A549 (cell line): Measurements from ENCODE around the gene INPP4B. TPM values are rescaled to one million over a fixed set of nuclear protein-coding genes. Genes with fewer than 3 reads are reported as not detected.

Experiments
- ATAC-seq, 2 experiments: fragments of 200-7000 bp in 1 of 2; fragments of >200 bp in 1 of 2; cut with Nextera tagmentation in 1 of 2; cut with Tn5 transposase in 1 of 2; 3 replicates each; pipeline versions ENCODE4 v1.8.0 to v1.9.1; 2018 to 2020; ENCODE audit warnings: mild to moderate bottlenecking in 1 of 2, moderate library complexity in 1 of 2
- CTCF ChIA-PET: fragments of 300-600 bp; sonication (Branson Sonifier 250); formaldehyde crosslinking; extraction: SDS; loops from one replicate; lab custom pipeline; 2021; ENCODE audit warnings: antibody characterized with exemption, inconsistent platforms; lab: Yijun Ruan, JAX
- POLR2A ChIA-PET: fragments of 350-600 bp; formaldehyde crosslinking; extraction: SDS; loops from one replicate; lab custom pipeline; 2021; ENCODE audit warnings: antibody characterized with exemption, inconsistent platforms; lab: Yijun Ruan, JAX
- DNase-seq, 2 experiments: peaks; one replicate each; pipeline versions ENCODE4 v3.0.0 to v3.0.0-alpha.2; 2011 to 2016; ENCODE audit warnings: low read depth in 1 of 2, low spot score in 1 of 2
- FAIRE-seq: peaks from 2 replicates; lab custom pipeline; 2011; peaks lifted over from hg19 to GRCh38; lab: Jason Lieb, UNC
- H3K27ac ChIP-seq, 2 experiments: fragments of >200 bp; sonication (Bioruptor Twin); formaldehyde crosslinking; 3 replicates each; pipeline ENCODE4 v1.5.1; 2016 to 2017
- H3K4me1 ChIP-seq: fragments of >200 bp; sonication (Bioruptor Twin); formaldehyde crosslinking; 3 replicates; pipeline ENCODE4 v1.6.1; 2016
- H3K4me2 ChIP-seq: fragments of >200 bp; sonication (Bioruptor Twin); formaldehyde crosslinking; 3 replicates; pipeline ENCODE4 v1.6.1; 2016
- H3K4me3 ChIP-seq: fragments of >200 bp; sonication (Bioruptor Twin); formaldehyde crosslinking; 3 replicates; pipeline ENCODE4 v1.5.1; 2016
- H3K9me3 ChIP-seq: fragments of >200 bp; sonication (Bioruptor Twin); formaldehyde crosslinking; 3 replicates; pipeline ENCODE4 v1.6.1; 2016
- CBX2 ChIP-seq: fragments of 200-600 bp; sonication (generic); IDR thresholded peaks from 2 replicates; pipeline ENCODE4 v1.6.1; 2016; ENCODE audit warnings: low read depth, mild to moderate bottlenecking, borderline replicate concordance
- CBX8 ChIP-seq: fragments of 200-600 bp; sonication (generic); IDR thresholded peaks from 2 replicates; pipeline ENCODE4 v1.6.1; 2016
- CHD2 ChIP-seq: fragments of 150-350 bp; IDR thresholded peaks from 2 replicates; pipeline ENCODE4 v1.6.1; 2014; ENCODE audit warnings: low read length; ENCODE audit not compliant: partially characterized antibody
- EHF ChIP-seq: fragments of 250-450 bp; sonication (Bioruptor Pico); IDR thresholded peaks from 2 replicates; pipeline ENCODE4 v1.5.0; 2020; ENCODE audit warnings: mild to moderate bottlenecking
- EHMT2 ChIP-seq: fragments of 200-600 bp; sonication (generic); IDR thresholded peaks from 2 replicates; pipeline ENCODE4 v1.6.1; 2016; ENCODE audit warnings: antibody characterized with exemption, low read depth, mild to moderate bottlenecking, moderate library complexity
- ESRRA ChIP-seq: fragments of 150-350 bp; IDR thresholded peaks from 2 replicates; pipeline ENCODE4 v1.6.1; 2014; ENCODE audit warnings: mild to moderate bottlenecking, low read length, borderline replicate concordance
- FOSB ChIP-seq: fragments of 250-450 bp; sonication (Bioruptor Pico); IDR thresholded peaks from 2 replicates; pipeline ENCODE4 v1.5.0; 2020; ENCODE audit warnings: mild to moderate bottlenecking, moderate library complexity
- GATA3 ChIP-seq: IDR thresholded peaks from 2 replicates; pipeline ENCODE4 v1.6.1; 2012; ENCODE audit warnings: borderline replicate concordance
- HOXA7 ChIP-seq: fragments of 250-450 bp; sonication (Bioruptor Pico); IDR thresholded peaks from 2 replicates; pipeline ENCODE4 v1.5.0; 2020; ENCODE audit warnings: mild to moderate bottlenecking, moderate library complexity
- HOXB5 ChIP-seq: fragments of 250-450 bp; sonication (Bioruptor Pico); IDR thresholded peaks from 2 replicates; pipeline ENCODE4 v1.5.0; 2020; ENCODE audit warnings: mild to moderate bottlenecking, moderate library complexity
- JUN ChIP-seq, 2 experiments: fragments of >200 bp; sonication (Bioruptor Twin); formaldehyde crosslinking; IDR thresholded peaks; 2 replicates in 1 of 2; 3 replicates in 1 of 2; pipeline ENCODE4 v1.6.1; 2016 to 2017
- JUNB ChIP-seq: fragments of >200 bp; sonication (Bioruptor Twin); formaldehyde crosslinking; IDR thresholded peaks from 2 replicates; pipeline ENCODE4 v1.6.1; 2016
- KDM1A ChIP-seq: fragments of 200-600 bp; sonication (generic); IDR thresholded peaks from 2 replicates; pipeline ENCODE4 v1.6.1; 2016; ENCODE audit warnings: low read depth, mild to moderate bottlenecking
- KDM5A ChIP-seq: fragments of 200-600 bp; sonication (generic); IDR thresholded peaks from 2 replicates; pipeline ENCODE4 v1.6.1; 2016; ENCODE audit warnings: antibody characterized with exemption, mild to moderate bottlenecking
- MAZ ChIP-seq: fragments of 150-350 bp; IDR thresholded peaks from 2 replicates; pipeline ENCODE4 v1.6.1; 2014; ENCODE audit warnings: antibody characterized with exemption, low read depth, low read length, borderline replicate concordance
- MYC ChIP-seq: IDR thresholded peaks from 2 replicates; pipeline ENCODE4 v1.6.1; 2012; ENCODE audit warnings: mild to moderate bottlenecking, inconsistent platforms, low read length, improper control_type of control experiment, borderline replicate concordance
- POLR2A ChIP-seq: IDR thresholded peaks from 2 replicates; pipeline ENCODE4 v1.6.1; 2012; ENCODE audit warnings: mild to moderate bottlenecking, low read length
- RAD21 ChIP-seq, 2 experiments: fragments of >200 bp in 1 of 2; sonication (Bioruptor Twin) in 1 of 2; formaldehyde crosslinking in 1 of 2; IDR thresholded peaks in 1 of 2; conservative IDR thresholded peaks in 1 of 2; 2 replicates in 1 of 2; 3 replicates in 1 of 2; pipeline ENCODE4 v1.6.1; 2012 to 2018; ENCODE audit warnings: inconsistent platforms in 1 of 2
- RNF2 ChIP-seq: fragments of 200-600 bp; sonication (generic); IDR thresholded peaks from 2 replicates; pipeline ENCODE4 v1.6.1; 2016; ENCODE audit warnings: low read depth, mild to moderate bottlenecking, antibody characterized with exemption, moderate library complexity, borderline replicate concordance
- SMC3 ChIP-seq: fragments of >200 bp; sonication (Bioruptor Twin); formaldehyde crosslinking; IDR thresholded peaks from 3 replicates; pipeline ENCODE4 v1.6.1; 2018; ENCODE audit warnings: inconsistent platforms
- TFCP2L1 ChIP-seq: fragments of 250-450 bp; sonication (Bioruptor Pico); IDR thresholded peaks from 2 replicates; pipeline ENCODE4 v1.5.0; 2021; ENCODE audit warnings: mild to moderate bottlenecking
- ZFP36 ChIP-seq: fragments of 450-650 bp; IDR thresholded peaks from 2 replicates; pipeline ENCODE4 v1.6.1; 2014; ENCODE audit warnings: borderline replicate concordance; ENCODE audit not compliant: partially characterized antibody
- ZNF302 ChIP-seq: fragments of 250-450 bp; sonication (Bioruptor Pico); IDR thresholded peaks from 2 replicates; pipeline ENCODE4 v1.9.0; 2021; ENCODE audit warnings: inconsistent platforms, mild to moderate bottlenecking, moderate library complexity
- WGBS: methylation state at CpG from one replicate; pipeline ENCODE4 v1.1.6; 2017; ENCODE audit errors: missing lambda C conversion rate; 5-methylcytosine and 5-hydroxymethylcytosine counted together
- polyA plus RNA-seq, 4 experiments: library from polyadenylated mRNA; depleted of rRNA in 3 of 4; stranded (reverse); fragments of >200 nt; fragmentation: RNase III in 1 of 4; extraction: RNeasy Plus Mini Kit Qiagen cat#74134 plus additional on column Dnase treatment in 1 of 4; gene quantifications; 2 replicates in 3 of 4; 3 replicates in 1 of 4; pipeline ENCODE4 v1.2.3, GENCODE V29; 2011 to 2017
- TF ChIP-seq, protein P1 (sequence below): fragments of >200 bp; sonication (Bioruptor Twin); formaldehyde crosslinking; IDR thresholded peaks from 3 replicates; pipeline ENCODE4 v1.5.1; 2016
- TF ChIP-seq, protein P2 (sequence below): IDR thresholded peaks from 2 replicates; pipeline ENCODE4 v1.6.1; 2012
- TF ChIP-seq, protein P3 (sequence below): fragments of 450-650 bp; IDR thresholded peaks from 2 replicates; pipeline ENCODE4 v1.6.1; 2014; ENCODE audit warnings: antibody characterized with exemption
- TF ChIP-seq, protein P4 (sequence below): fragments of 150-350 bp; IDR thresholded peaks from 2 replicates; pipeline ENCODE4 v1.6.1; 2014; ENCODE audit warnings: low read depth, mild to moderate bottlenecking, low read length

The INPP4B gene
- polyA plus RNA-seq, 2 of the 4 experiments (the other 2 are of a cell fraction): 7.2 to 14.9 TPM

DNA sequence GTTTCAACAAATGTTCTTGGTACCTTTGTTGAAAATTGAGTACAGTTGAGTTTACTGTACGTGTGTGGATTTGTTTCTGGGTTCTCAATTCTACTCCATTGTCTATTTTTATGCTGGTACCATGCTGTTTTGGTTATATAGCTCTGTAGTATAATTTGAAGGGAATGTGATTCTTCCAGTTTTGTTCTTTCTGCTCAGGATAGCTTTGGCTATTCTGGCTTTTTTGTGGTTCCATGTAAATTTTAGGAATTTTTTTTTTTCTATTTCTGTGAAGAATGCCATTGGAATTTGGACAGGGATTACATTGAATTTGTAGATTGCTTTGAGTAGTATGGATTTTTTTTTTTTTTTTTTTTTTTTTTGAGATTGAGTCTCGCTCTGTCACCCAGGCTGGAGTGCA is 836.4 kb downstream of the INPP4B start:
- POLR2A ChIA-PET: no interaction called here
- Histone ChIP-seq H3K9me3 (peaks cover 4% of the 10 kb centered on the region; the same call in 2 of the 3 replicates), H3K4me1 (no peaks in the 10 kb centered on the region), H3K4me3 (no peak overlapping the region), H3K4me2 (no peak overlapping the region), H3K27ac (no peak overlapping the region)
- ATAC-seq (no peak), DNase-seq (no peak), FAIRE-seq (no peak)
- no peak for TF ChIP-seq TFCP2L1 (CRISPR knock-in tag)
- CTCF ChIA-PET: no interaction called here
- 78% methylated on average over 2 of the region's 2 CpGs for WGBS

DNA sequence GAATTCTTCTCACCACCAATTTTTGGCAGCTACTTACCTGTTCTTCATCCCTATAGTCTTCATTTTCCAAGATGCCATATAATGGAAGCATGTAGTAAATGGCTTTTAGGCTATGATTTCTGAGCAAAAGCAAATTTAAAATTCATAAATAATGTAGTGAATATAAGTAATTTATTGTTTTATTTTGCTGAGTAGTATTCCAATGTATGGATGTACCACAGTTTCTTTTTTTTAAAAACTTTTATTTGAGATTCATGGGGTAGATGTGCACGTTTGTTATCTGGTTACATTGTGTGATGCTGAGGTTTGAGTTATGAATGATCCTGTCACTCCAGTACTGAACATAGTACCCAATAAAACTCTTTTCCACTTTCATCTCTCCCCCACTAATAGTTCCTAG is 840.6 kb downstream of the INPP4B start:
- 96% methylated on average over 1 of the region's 1 CpG for WGBS
- DNase-seq: no peak
- no peak overlapping the region for H3K4me3 ChIP-seq
- peaks cover 4% of the 10 kb centered on the region; the same call in 2 of the 3 replicates for H3K9me3 ChIP-seq
- H3K27ac ChIP-seq: no peak overlapping the region
- H3K4me1 ChIP-seq: no peaks in the 10 kb centered on the region
- POLR2A ChIA-PET: no interaction called here
- H3K4me2 ChIP-seq: no peak overlapping the region
- TF ChIP-seq TFCP2L1 (CRISPR knock-in tag): no peak
- TF ChIP-seq SMC3: no peak
- no peak for TF ChIP-seq POLR2A
- TF ChIP-seq ESRRA: no peak
- TF ChIP-seq HOXB5 (CRISPR knock-in tag): no peak
- TF ChIP-seq, protein P1, sequence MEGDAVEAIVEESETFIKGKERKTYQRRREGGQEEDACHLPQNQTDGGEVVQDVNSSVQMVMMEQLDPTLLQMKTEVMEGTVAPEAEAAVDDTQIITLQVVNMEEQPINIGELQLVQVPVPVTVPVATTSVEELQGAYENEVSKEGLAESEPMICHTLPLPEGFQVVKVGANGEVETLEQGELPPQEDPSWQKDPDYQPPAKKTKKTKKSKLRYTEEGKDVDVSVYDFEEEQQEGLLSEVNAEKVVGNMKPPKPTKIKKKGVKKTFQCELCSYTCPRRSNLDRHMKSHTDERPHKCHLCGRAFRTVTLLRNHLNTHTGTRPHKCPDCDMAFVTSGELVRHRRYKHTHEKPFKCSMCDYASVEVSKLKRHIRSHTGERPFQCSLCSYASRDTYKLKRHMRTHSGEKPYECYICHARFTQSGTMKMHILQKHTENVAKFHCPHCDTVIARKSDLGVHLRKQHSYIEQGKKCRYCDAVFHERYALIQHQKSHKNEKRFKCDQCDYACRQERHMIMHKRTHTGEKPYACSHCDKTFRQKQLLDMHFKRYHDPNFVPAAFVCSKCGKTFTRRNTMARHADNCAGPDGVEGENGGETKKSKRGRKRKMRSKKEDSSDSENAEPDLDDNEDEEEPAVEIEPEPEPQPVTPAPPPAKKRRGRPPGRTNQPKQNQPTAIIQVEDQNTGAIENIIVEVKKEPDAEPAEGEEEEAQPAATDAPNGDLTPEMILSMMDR: no peak
- no peak for TF ChIP-seq MAZ
- TF ChIP-seq MYC: no peak
- TF ChIP-seq, protein P2, sequence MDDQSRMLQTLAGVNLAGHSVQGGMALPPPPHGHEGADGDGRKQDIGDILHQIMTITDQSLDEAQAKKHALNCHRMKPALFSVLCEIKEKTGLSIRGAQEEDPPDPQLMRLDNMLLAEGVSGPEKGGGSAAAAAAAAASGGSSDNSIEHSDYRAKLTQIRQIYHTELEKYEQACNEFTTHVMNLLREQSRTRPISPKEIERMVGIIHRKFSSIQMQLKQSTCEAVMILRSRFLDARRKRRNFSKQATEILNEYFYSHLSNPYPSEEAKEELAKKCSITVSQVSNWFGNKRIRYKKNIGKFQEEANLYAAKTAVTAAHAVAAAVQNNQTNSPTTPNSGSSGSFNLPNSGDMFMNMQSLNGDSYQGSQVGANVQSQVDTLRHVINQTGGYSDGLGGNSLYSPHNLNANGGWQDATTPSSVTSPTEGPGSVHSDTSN: no peak
- TF ChIP-seq CBX2: no peak
- TF ChIP-seq KDM1A: no peak
- no peak for TF ChIP-seq EHF (CRISPR knock-in tag)
- no peak for TF ChIP-seq CHD2
- no peak for TF ChIP-seq RAD21 (conservative IDR thresholded peaks at IDR 0.05 in 1 of 2, IDR thresholded peaks at IDR 0.05 in 1 of 2)
- TF ChIP-seq EHMT2: no peak
- TF ChIP-seq JUNB: no peak
- no peak for TF ChIP-seq HOXA7
- TF ChIP-seq FOSB: no peak
- TF ChIP-seq RNF2: no peak
- TF ChIP-seq, protein P3, sequence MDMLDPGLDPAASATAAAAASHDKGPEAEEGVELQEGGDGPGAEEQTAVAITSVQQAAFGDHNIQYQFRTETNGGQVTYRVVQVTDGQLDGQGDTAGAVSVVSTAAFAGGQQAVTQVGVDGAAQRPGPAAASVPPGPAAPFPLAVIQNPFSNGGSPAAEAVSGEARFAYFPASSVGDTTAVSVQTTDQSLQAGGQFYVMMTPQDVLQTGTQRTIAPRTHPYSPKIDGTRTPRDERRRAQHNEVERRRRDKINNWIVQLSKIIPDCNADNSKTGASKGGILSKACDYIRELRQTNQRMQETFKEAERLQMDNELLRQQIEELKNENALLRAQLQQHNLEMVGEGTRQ: no peak
- CTCF ChIA-PET: no interaction called here
- no peak for FAIRE-seq
- ATAC-seq: no peak

DNA sequence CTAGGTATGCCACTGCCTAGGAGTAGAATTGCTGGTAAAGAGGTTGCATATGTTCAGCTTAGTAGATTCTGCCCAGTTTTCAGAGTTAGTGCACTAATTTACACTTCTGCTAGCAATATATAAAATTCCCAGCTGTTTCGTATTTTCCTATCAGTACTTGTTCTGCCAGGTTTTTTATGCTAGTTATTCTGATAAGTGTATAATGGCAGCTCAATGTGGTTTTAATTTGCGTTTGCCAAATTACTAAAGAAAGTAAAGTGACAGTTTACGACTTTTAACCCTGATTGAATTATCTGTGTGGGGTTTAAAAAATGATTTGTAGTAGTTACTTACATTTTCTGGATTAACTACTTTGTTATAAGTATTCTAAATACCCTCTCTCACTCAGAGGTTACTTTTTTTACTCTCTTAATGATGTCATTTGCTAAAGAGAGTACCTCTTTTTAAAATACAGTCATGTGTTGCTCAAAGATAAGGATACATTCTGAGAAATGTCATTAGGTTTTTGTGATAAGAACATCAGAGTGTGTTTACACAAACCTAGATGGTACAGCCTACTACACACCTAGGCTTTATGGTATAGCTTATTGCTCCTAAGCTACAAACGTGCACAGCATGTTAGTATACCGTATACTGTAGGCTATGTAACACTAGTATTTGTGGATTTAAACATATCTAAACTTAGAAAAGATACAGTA is 846.5 kb downstream of the INPP4B start:
- TF ChIP-seq CBX8 (no peak), RAD21 (conservative IDR thresholded peaks at IDR 0.05 in 1 of 2, IDR thresholded peaks at IDR 0.05 in 1 of 2) (no peak), JUN (IDR thresholded peaks at IDR 0.05) (no peak), HOXB5 (CRISPR knock-in tag) (no peak), KDM5A (no peak), KDM1A (no peak), ZNF302 (CRISPR knock-in tag) (no peak), MAZ (no peak), RNF2 (no peak), ZFP36 (no peak), CBX2 (no peak), GATA3 (no peak), EHMT2 (no peak)
- TF ChIP-seq, protein P4, sequence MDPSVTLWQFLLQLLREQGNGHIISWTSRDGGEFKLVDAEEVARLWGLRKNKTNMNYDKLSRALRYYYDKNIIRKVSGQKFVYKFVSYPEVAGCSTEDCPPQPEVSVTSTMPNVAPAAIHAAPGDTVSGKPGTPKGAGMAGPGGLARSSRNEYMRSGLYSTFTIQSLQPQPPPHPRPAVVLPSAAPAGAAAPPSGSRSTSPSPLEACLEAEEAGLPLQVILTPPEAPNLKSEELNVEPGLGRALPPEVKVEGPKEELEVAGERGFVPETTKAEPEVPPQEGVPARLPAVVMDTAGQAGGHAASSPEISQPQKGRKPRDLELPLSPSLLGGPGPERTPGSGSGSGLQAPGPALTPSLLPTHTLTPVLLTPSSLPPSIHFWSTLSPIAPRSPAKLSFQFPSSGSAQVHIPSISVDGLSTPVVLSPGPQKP: no peak
- TF ChIP-seq, protein P2: no peak
- TF ChIP-seq, all 56 proteins: peak for 0
- CTCF ChIA-PET: no interaction called here
- POLR2A ChIA-PET: no interaction called here
- no peak overlapping the region for H3K4me2 ChIP-seq
- WGBS: 78% methylated on average over 5 of the region's 5 CpGs
- H3K4me1 ChIP-seq: no peaks in the 10 kb centered on the region
- peaks cover 2% of the 10 kb centered on the region; the same call in 1 of the 3 replicates for H3K9me3 ChIP-seq
- FAIRE-seq: no peak
- no peak for ATAC-seq
- H3K27ac ChIP-seq: no peak overlapping the region
- DNase-seq: no peak
- no peak overlapping the region for H3K4me3 ChIP-seq
